HUES48 (cell line): Measurements from ENCODE around the gene ANKMY1.

ENCODE experiments used
- H3K27ac ChIP-seq: one replicate; pipeline ENCODE4 v1.7.0; 2013; ENCODE audit warnings: low read depth, low read length, inconsistent platforms
- H3K27me3 ChIP-seq: 2 replicates; pipeline ENCODE4 v1.6.1; 2013; ENCODE audit warnings: mild to moderate bottlenecking, low read length; ENCODE audit not compliant: control insufficient read depth, insufficient read depth
- H3K36me3 ChIP-seq: 2 replicates; pipeline ENCODE4 v1.6.1; 2013; ENCODE audit warnings: low read length; ENCODE audit not compliant: control insufficient read depth, insufficient read depth
- H3K4me1 ChIP-seq: 2 replicates; pipeline ENCODE4 v1.6.1; 2013; ENCODE audit warnings: mild to moderate bottlenecking, low read length; ENCODE audit not compliant: control insufficient read depth, insufficient read depth
- H3K4me3 ChIP-seq: 2 replicates; pipeline ENCODE4 v1.5.1; 2013; ENCODE audit warnings: mild to moderate bottlenecking, low read depth, low read length
- H3K9ac ChIP-seq: 2 replicates; pipeline ENCODE4 v1.6.1; 2013; ENCODE audit warnings: mild to moderate bottlenecking, low read depth, low read length, moderate library complexity
- H3K9me3 ChIP-seq: 2 replicates; pipeline ENCODE4 v1.6.1; 2013; ENCODE audit warnings: low read length; ENCODE audit not compliant: control insufficient read depth, insufficient read depth

ANKMY1 gene

DNA sequence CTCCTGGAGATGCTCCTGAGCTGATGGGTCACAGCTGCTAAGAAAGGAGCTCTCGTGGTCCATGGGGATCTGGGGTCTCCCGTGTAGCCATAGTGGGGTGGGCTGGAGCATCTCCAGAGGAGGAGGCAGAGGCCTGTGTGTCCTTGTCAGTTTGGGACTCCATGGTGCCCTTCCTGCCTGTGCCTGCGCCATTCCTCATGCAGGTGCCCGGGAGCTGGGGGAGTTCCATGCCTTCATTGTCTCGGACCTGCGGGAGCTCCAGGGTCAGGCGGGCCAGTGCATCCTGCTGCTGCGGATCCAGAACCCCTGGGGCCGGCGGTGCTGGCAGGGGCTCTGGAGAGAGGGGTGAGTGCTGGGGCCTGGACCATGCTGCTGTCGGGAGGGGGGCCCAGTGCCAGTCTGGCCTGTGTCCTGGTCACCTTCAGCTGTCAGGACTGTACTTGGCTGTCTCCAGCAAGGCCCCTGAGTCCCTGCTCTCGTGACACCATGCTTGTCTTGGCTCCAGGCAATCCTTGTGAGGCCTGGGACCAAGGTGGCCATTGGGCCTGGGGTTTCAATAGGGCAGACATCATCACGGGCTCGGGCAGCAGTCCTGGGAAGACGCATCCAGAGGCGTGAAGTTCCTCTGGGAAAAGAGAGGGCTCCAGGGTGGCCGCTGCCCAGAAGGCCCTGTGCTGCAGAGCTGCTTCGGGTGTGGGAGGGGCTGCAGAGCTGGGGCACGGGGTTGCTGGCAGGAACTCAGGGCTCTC lies 36.1 kb upstream of the ANKMY1 start:
- H3K9me3 ChIP-seq = no peaks in the 10 kb centered on the region
- H3K9ac ChIP-seq = no peak overlapping the region
- no peak overlapping the region for H3K4me3 ChIP-seq
- peaks cover 48% of the 10 kb centered on the region for H3K36me3 ChIP-seq
- no peak overlapping the region for H3K27ac ChIP-seq
- no peaks in the 10 kb centered on the region for H3K27me3 ChIP-seq
- H3K4me1 ChIP-seq = no peaks in the 10 kb centered on the region

DNA sequence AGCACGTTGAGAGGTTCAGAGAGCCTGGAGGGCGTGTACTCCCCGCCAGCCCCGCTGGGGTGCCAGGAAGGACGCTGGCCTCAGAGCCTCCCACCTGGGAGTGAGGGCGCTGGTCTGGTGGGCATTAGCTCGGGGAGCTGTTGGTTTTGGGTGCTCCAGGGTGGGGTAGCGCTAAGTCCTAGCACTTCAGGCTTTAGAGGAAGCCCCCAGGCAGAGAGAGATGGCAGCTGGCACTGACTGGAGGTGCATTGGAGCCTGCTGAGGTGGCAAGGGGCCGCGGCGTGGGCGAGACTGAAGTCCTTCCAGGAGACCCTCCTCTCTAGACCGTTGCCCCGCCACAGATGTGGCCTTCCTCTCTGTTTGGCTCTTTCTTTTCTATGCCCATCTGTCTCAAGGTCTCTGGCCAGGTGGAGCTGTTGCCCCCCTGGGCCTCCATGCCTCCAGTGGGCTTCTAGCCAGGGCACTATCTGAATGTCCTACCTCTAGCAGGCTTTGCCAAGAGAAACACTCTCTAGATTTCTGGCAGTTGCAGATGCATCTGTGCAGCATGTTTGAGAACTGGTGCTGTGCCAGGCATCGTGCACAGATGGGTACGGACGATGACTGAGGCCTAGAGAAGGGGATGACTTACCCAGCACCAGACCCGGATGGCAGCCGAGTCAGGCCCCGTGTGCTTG lies 35.4 kb upstream of the ANKMY1 start:
- Histone ChIP-seq H3K4me1 (no peaks in the 10 kb centered on the region), H3K27me3 (no peaks in the 10 kb centered on the region), H3K27ac (no peak overlapping the region), H3K4me3 (no peak overlapping the region), H3K36me3 (peaks cover 42% of the 10 kb centered on the region), H3K9me3 (no peaks in the 10 kb centered on the region), H3K9ac (no peak overlapping the region)

DNA sequence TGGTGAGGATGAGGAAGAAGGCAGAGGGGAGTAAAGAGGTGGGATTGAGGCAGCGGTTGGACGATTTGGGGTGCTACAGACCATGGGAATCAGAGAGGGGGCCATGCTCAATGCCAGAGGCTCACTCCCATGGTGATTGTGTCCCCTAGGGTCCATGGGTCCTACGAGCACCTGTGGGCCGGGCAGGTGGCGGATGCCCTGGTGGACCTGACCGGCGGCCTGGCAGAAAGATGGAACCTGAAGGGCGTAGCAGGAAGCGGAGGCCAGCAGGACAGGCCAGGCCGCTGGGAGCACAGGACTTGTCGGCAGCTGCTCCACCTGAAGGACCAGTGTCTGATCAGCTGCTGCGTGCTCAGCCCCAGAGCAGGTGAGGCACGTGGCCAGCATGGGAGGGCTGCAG lies 34.0 kb upstream of the ANKMY1 start:
- Histone ChIP-seq H3K4me3 (no peak overlapping the region), H3K27me3 (no peaks in the 10 kb centered on the region), H3K9me3 (no peaks in the 10 kb centered on the region), H3K36me3 (peaks cover 35% of the 10 kb centered on the region), H3K27ac (no peak overlapping the region), H3K9ac (no peak overlapping the region), H3K4me1 (0 out of 2 replicates have a peak, but pooled peaks cover 5% of the 10 kb centered on the region)

DNA sequence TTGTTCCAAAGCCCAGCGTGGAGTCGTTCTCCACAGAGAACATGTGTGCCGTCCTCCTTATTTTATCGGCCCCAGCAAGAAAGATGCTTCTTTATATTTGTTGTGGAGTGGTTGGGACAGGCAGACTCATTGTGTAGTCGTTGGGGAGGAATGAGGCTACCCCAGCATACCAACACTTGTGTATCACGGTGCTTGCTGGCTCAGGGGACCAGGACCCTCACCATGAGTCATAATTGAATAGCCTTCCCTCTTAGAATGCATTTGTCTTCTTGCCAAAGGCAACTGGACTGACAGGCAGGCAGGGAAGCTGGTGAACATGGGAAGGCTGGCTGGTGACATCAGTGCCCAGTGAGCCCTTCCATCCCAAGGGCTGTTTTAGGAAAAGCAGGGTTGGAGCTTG lies 33.4 kb upstream of the ANKMY1 start:
- H3K9ac ChIP-seq = no peak overlapping the region

DNA sequence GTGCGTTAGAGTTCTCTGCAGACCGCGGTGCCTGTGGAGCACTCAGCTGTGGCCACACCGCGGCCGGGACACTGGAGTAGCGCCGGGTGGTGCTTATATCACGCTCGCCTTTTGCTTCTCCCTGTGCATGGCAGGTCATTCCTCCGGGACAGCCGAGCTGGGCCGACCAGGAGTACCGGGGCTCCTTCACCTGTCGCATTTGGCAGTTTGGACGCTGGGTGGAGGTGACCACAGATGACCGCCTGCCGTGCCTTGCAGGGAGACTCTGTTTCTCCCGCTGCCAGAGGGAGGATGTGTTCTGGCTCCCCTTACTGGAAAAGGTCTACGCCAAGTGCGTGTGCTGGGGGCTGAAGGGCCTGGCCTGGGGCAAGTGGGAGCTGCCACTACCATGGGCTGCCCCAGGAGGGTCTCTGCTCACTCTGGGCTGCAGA lies 32.9 kb upstream of the ANKMY1 start:
- H3K36me3 ChIP-seq = peaks cover 27% of the 10 kb centered on the region
- H3K9me3 ChIP-seq = no peaks in the 10 kb centered on the region
- 0 out of 2 replicates have a peak, but pooled peaks cover 5% of the 10 kb centered on the region for H3K4me1 ChIP-seq
- no peak overlapping the region for H3K9ac ChIP-seq
- H3K4me3 ChIP-seq = no peak overlapping the region
- no peak overlapping the region for H3K27ac ChIP-seq
- H3K27me3 ChIP-seq = no peaks in the 10 kb centered on the region

More for the DNA sequence above, 33.4 kb upstream of the ANKMY1 start:
- H3K36me3 ChIP-seq = peaks cover 32% of the 10 kb centered on the region
- no peak overlapping the region for H3K27ac ChIP-seq
- H3K4me1 ChIP-seq = 0 out of 2 replicates have a peak, but pooled peaks cover 5% of the 10 kb centered on the region
- H3K9me3 ChIP-seq = no peaks in the 10 kb centered on the region
- H3K4me3 ChIP-seq = no peak overlapping the region
- no peaks in the 10 kb centered on the region for H3K27me3 ChIP-seq

DNA sequence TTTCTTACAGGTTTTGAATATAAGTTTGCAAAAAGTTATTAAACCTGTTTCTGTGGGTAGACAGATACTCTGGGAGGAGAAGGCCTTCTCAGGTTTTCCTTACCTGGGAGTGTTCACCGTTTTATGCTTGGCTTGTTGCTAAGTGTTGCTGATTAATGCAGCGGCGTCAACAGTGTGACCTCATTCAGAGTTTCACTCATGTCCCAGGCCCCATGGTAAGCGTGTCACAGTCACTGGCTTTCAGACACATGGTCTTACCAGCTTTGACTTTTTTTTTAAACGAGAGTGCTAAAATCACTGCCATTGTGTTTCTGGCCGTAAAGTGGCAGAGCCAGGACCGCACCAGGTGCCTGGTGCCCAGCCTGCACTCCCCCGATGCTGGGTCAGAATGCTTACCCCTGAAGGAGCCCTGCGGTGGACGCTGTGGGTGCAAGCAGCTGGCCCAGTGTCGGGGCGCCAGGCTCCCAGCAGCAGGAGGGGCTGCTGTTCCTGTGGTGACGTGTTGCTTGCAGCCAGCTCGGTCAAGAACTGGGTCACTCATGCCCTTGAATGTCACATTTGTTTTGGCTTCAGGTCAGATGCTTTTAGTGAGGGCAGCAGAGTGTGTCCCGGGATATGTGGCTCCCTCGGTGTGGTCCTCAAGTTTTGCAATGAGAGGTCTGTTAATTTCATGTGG lies 32.2 kb upstream of the ANKMY1 start:
- no peak overlapping the region for H3K27ac ChIP-seq
- H3K27me3 ChIP-seq = no peaks in the 10 kb centered on the region
- peaks cover 11% of the 10 kb centered on the region for H3K4me1 ChIP-seq
- no peak overlapping the region for H3K9ac ChIP-seq
- H3K36me3 ChIP-seq = peaks cover 27% of the 10 kb centered on the region
- no peaks in the 10 kb centered on the region for H3K9me3 ChIP-seq
- H3K4me3 ChIP-seq = no peak overlapping the region

DNA sequence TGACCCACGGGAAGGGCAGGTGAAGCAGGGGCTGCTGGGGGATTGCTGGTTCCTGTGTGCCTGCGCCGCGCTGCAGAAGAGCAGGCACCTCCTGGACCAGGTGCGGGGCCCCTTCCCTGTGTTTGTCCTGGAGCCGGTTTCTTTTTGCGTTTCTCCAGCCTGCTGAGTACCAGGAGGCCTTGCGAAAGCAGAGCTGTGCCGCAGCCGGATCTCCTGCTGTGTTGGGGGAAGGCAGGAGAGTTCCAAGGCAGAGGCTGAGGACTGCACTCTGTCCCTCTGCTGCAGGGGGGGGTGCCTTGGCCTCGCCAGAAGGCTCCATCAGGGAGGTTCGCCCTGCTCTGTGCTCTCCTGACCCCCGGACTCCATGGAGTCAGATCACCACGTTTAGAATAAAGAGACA lies 31.6 kb upstream of the ANKMY1 start:
- Histone ChIP-seq H3K9me3 (no peaks in the 10 kb centered on the region), H3K4me1 (peaks cover 17% of the 10 kb centered on the region), H3K36me3 (peaks cover 27% of the 10 kb centered on the region), H3K9ac (no peak overlapping the region), H3K4me3 (no peak overlapping the region), H3K27me3 (no peaks in the 10 kb centered on the region), H3K27ac (no peak overlapping the region)

DNA sequence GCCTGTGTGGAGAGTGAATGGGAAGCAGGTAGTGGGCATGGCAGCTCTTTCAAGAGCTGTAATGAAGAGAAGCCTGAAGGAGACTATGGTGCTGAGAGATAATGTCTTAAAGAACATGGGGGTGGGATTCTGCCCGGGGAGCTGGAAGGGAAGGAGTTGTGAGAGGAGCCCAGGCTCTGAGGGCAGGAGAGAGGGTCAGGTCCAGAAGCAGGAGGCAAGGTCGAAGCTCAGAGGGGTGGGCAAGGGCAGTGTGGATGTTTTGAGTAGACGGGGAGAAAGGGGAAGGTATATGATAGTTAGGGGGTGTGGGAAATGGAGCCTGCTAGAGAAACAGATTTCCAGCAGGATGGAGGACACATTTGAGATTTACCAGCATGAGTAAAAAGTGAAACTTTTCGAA lies 30.9 kb upstream of the ANKMY1 start:
- H3K36me3 ChIP-seq = peaks cover 27% of the 10 kb centered on the region
- no peaks in the 10 kb centered on the region for H3K9me3 ChIP-seq
- H3K9ac ChIP-seq = no peak overlapping the region
- no peak overlapping the region for H3K27ac ChIP-seq
- no peak overlapping the region for H3K4me3 ChIP-seq
- H3K27me3 ChIP-seq = no peaks in the 10 kb centered on the region
- peaks cover 18% of the 10 kb centered on the region for H3K4me1 ChIP-seq

DNA sequence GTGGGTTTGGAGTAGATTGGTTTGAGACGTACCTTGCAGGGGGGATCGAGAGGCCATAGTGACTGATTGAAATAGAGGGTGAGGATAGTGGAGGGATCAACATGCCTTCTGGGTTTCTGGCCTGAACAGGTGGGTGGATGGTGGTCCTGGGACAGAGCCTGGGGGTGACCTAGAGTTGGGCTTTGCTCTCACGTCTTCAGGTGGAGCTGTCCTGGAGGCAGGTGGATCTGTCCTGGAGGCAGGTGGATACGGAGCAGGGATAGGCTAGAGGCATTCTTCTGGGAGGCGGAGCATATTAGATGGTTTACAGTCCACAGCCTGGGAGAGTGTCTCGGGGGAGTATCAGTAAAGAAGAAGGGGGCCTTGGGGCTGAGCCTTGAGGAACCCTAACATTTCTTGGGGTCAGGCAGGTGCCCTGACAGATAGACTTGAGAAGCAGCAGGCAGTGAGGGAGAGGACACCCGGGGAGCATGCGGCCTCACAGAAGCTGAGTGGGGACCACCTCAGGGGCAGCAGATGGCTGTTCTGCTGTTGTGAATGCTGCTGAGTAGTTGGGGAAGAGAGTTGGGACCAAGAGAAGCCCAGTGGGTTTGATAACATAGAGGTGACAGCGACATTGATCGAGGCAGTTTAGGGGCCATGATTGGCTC lies 30.3 kb upstream of the ANKMY1 start:
- no peaks in the 10 kb centered on the region for H3K9me3 ChIP-seq
- H3K27me3 ChIP-seq = no peaks in the 10 kb centered on the region
- peaks cover 27% of the 10 kb centered on the region for H3K36me3 ChIP-seq
- H3K4me3 ChIP-seq = peak overlapping the region; percentile 98
- peaks cover 18% of the 10 kb centered on the region for H3K4me1 ChIP-seq
- H3K9ac ChIP-seq = no peak overlapping the region
- no peak overlapping the region for H3K27ac ChIP-seq

DNA sequence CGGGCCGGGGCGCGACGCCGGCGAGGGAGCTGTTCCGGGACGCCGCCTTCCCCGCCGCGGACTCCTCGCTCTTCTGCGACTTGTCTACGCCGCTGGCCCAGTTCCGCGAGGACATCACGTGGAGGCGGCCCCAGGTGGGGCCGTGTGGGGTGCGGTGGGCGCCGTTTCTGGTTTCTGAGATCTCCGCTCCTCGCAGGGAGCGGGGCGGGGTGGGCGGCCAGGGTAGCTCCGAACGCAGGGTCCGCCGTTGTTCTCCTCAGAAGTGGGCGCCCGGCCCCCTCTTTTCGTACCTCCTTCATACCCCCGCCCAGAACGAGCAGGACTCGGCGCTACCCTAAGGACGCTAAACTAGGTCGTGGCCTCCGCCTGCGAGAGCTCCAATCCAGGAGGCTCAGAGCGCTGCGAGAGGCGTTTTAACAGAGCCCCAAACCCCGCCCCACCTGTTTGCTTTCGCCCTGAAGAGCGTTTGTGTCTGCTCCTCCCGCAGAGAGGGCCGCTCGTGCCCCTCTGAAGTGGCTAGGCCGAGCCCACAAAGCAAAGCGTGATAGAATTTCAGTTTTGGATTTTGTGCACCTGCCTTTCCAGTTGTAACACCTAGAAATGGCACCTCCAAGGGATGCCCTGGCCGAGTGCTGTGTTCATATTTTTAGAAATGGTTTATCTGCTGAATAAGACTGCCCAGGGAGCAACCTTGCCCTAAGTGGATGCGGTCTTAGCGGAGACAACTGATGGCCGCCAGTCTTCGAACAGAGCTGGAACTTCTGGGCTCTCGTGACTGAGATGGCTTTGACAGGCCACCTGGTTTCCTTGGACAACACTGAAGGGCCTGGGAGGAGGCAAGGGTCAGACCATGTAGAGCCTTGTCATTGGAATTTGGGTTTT lies 29.4 kb upstream of the ANKMY1 start:
- Histone ChIP-seq H3K27ac (peak overlapping the region; percentile 12), H3K9me3 (no peaks in the 10 kb centered on the region), H3K4me3 (peak overlapping the region; percentile 98), H3K4me1 (peaks cover 19% of the 10 kb centered on the region), H3K9ac (peak overlapping the region; percentile 2; the same call in 1 of the 2 replicates), H3K27me3 (no peaks in the 10 kb centered on the region), H3K36me3 (peaks cover 26% of the 10 kb centered on the region)
